GM23338 (cell line): Measurements from ENCODE around the gene CAPN14. TPM values are rescaled to one million over a fixed set of nuclear protein-coding genes. Genes with fewer than 3 reads are reported as not detected.

Experiments used
- ATAC-seq: fragments of 200-7000 bp; cut with Tn5 transposase; 3 replicates; pipeline ENCODE4 v1.9.1; 2020
- DNase-seq: peaks from one replicate; pipeline ENCODE4 v3.0.0-alpha.2; 2015; ENCODE audit warnings: low spot score
- H2AFZ ChIP-seq: fragments of 200-600 bp; sonication (generic); 2 replicates; pipeline ENCODE4 v1.8.0; 2016; ENCODE audit warnings: antibody characterized with exemption, mild to moderate bottlenecking, moderate library complexity
- H3F3A ChIP-seq: fragments of 200-600 bp; sonication (generic); replicated peaks from 2 replicates; pipeline ENCODE4 v1.8.0; 2017; ENCODE audit warnings: antibody characterized with exemption, mixed run types, low read depth
- H3K27ac ChIP-seq: fragments of 200-600 bp; sonication (generic); 2 replicates; pipeline ENCODE4 v1.6.1; 2016; ENCODE audit warnings: low read depth
- H3K27me3 ChIP-seq: fragments of 200-600 bp; sonication (generic); 2 replicates; pipeline ENCODE4 v1.8.0; 2016; ENCODE audit warnings: mild to moderate bottlenecking, mixed run types, moderate library complexity; ENCODE audit not compliant: insufficient read depth
- H3K36me3 ChIP-seq: fragments of 200-600 bp; sonication (generic); 2 replicates; pipeline ENCODE4 v1.8.0; 2016; ENCODE audit warnings: mild to moderate bottlenecking; ENCODE audit not compliant: insufficient read depth
- H3K4me1 ChIP-seq: fragments of 200-600 bp; sonication (generic); 2 replicates; pipeline ENCODE4 v1.8.0; 2016; ENCODE audit warnings: mild to moderate bottlenecking, moderate library complexity; ENCODE audit not compliant: insufficient read depth
- H3K4me2 ChIP-seq: fragments of 200-600 bp; sonication (generic); 2 replicates; pipeline ENCODE4 v1.7.1; 2017; ENCODE audit warnings: mixed run types
- H3K4me3 ChIP-seq: fragments of 200-600 bp; sonication (generic); 2 replicates; pipeline ENCODE4 v1.6.1; 2016; ENCODE audit warnings: mixed run types
- H3K79me2 ChIP-seq: fragments of 200-600 bp; sonication (generic); replicated peaks from 2 replicates; pipeline ENCODE4 v1.8.0; 2017; ENCODE audit warnings: mild to moderate bottlenecking; ENCODE audit not compliant: insufficient read depth
- H3K9me2 ChIP-seq: fragments of 200-600 bp; sonication (generic); 2 replicates; pipeline ENCODE4 v1.8.0; 2017; ENCODE audit not compliant: insufficient read depth
- H4K20me1 ChIP-seq: fragments of 200-600 bp; sonication (generic); replicated peaks from 2 replicates; pipeline ENCODE4 v1.8.0; 2017; ENCODE audit warnings: mild to moderate bottlenecking; ENCODE audit not compliant: insufficient read depth
- H3K27ac Mint-ChIP-seq: 2 replicates; pipeline ENCODE4 v1.8.0; 2020; ENCODE audit warnings: inconsistent platforms, mild to moderate bottlenecking, moderate library complexity, mixed read lengths
- H3K27me3 Mint-ChIP-seq: 3 replicates; pipeline ENCODE4 v1.8.0; 2022; ENCODE audit warnings: low read depth, mild to moderate bottlenecking, moderate library complexity, mixed read lengths, inconsistent platforms; ENCODE audit not compliant: insufficient read depth, poor library complexity
- H3K36me3 Mint-ChIP-seq: 3 replicates; pipeline ENCODE4 v1.8.0; 2021; ENCODE audit warnings: low read depth, mild to moderate bottlenecking, inconsistent platforms, moderate library complexity, mixed read lengths
- H3K4me1 Mint-ChIP-seq: 3 replicates; pipeline ENCODE4 v1.8.0; 2020; ENCODE audit warnings: mild to moderate bottlenecking, inconsistent platforms, mixed read lengths
- H3K4me3 Mint-ChIP-seq: 3 replicates; pipeline ENCODE4 v1.8.0; 2021; ENCODE audit warnings: moderate library complexity, mild to moderate bottlenecking, inconsistent platforms, mixed read lengths
- H3K9me3 Mint-ChIP-seq: 3 replicates; pipeline ENCODE4 v1.8.0; 2020; ENCODE audit warnings: moderate library complexity, mild to moderate bottlenecking, inconsistent platforms, mixed read lengths
- CREB1 ChIP-seq: fragments of 250-450 bp; sonication (Bioruptor Pico); IDR thresholded peaks from 2 replicates; pipeline ENCODE4 v1.5.0; 2020; ENCODE audit warnings: low read depth, mild to moderate bottlenecking, moderate library complexity
- EZH2 ChIP-seq: fragments of 200-600 bp; sonication (generic); IDR thresholded peaks from one replicate; pipeline ENCODE4 v1.8.0; 2017; ENCODE audit warnings: antibody characterized with exemption, mild to moderate bottlenecking, low read depth; ENCODE audit not compliant: unreplicated experiment
- EZH2phosphoT487 ChIP-seq: fragments of 200-600 bp; sonication (generic); IDR thresholded peaks from one replicate; pipeline ENCODE4 v1.8.1; 2018; ENCODE audit warnings: antibody characterized with exemption; ENCODE audit not compliant: unreplicated experiment
- NANOG ChIP-seq: IDR thresholded peaks from 2 replicates; pipeline ENCODE4 v1.6.1; 2016; ENCODE audit warnings: antibody characterized with exemption, borderline replicate concordance
- POLR2AphosphoS5 ChIP-seq: IDR thresholded peaks from 2 replicates; pipeline ENCODE4 v1.6.1; 2016; ENCODE audit warnings: antibody characterized with exemption, low read depth
- STAT1 ChIP-seq: IDR thresholded peaks from one replicate; pipeline ENCODE4 v1.6.1; 2016; ENCODE audit warnings: antibody characterized with exemption; ENCODE audit not compliant: unreplicated experiment
- ZNF114 ChIP-seq: fragments of 250-450 bp; sonication (Bioruptor Pico); IDR thresholded peaks from 2 replicates; pipeline ENCODE4 v1.5.0; 2020; ENCODE audit warnings: mild to moderate bottlenecking, moderate library complexity
- ZNF331 ChIP-seq: fragments of 250-450 bp; sonication (Bioruptor Pico); IDR thresholded peaks from 2 replicates; pipeline ENCODE4 v1.5.0; 2020; ENCODE audit warnings: low read depth, mild to moderate bottlenecking, moderate library complexity
- ZNF462 ChIP-seq: fragments of 250-450 bp; sonication (Bioruptor Pico); IDR thresholded peaks from 2 replicates; pipeline ENCODE4 v1.5.0; 2020; ENCODE audit warnings: mild to moderate bottlenecking, moderate library complexity
- polyA plus RNA-seq: library from polyadenylated mRNA; unstranded; fragments of >200 nt; fragmentation: Nextera tagmentation; extraction: Ambion mirVana; gene quantifications from 2 replicates; pipeline ENCODE4 v1.2.1, GENCODE V29; 2016
- total RNA-seq: library from RNA; depleted of rRNA; stranded (reverse); fragments of >200 nt; shearing (Covaris generic); gene quantifications from 2 replicates; pipeline ENCODE4 v1.2.3, GENCODE V29; 2014
- TF ChIP-seq, protein P1 (sequence below): IDR thresholded peaks from 2 replicates; pipeline ENCODE4 v1.6.1; 2016; ENCODE audit warnings: antibody characterized with exemption
- TF ChIP-seq, protein P2 (sequence below): IDR thresholded peaks from one replicate; pipeline ENCODE4 v1.6.1; 2018; ENCODE audit warnings: antibody characterized with exemption; ENCODE audit not compliant: unreplicated experiment

Gene CAPN14
- total and polyA plus RNA-seq, 2 experiments from 2014 or later = 0.15 TPM; not detected in 1

DNA sequence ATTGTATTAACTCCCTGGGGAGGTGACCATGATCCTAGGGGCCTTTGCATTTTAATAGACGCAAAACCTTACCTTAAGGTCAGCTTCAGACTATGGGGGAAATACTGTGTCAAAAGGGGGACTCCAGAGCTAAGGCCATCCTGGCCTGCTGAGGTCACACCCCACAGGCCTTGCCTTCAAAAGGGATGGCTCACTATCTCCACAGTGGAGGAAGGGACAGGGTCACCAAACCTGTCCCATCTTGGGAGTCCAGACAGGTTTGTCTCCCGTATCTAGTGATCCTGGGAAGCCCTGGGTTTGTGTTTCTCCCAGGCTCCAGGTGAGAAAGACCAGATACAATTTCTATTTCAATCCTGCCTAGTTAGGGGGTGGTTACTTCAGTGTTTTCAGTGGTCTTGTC is 24.9 kb downstream of the CAPN14 start:
- H3K4me1 Mint-ChIP-seq = peaks cover 6% of the 10 kb centered on the region; the same call in 2 of the 3 replicates

DNA sequence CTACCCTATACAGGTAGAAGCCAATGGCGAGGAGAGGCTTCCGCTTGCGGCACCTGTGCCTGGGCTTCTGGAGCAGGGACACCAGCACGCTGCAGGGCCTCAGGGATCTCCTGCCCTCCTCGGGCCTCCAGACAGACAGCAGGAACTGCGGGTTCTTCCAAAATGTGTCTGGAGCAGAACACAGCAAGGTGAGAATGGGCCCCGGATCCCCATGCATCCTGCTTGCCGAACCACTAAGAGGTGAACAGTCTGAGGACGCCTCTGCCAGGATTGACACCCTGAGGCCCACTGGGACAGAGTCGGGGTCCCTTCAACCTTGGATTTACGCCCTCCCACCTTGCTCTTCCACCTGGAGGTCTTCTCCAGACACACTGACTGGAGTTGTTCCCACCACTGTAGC is 25.4 kb downstream of the CAPN14 start:
- no peaks in the 10 kb centered on the region for H3K27me3 ChIP-seq
- DNase-seq = no peak
- Mint-ChIP-seq H3K36me3 (no peaks in the 10 kb centered on the region), H3K4me1 (peaks cover 6% of the 10 kb centered on the region; the same call in 2 of the 3 replicates), H3K27me3 (peaks cover 8% of the 10 kb centered on the region), H3K9me3 (no peaks in the 10 kb centered on the region), H3K27ac (no peak overlapping the region), H3K4me3 (no peak overlapping the region)
- H3K4me1 ChIP-seq = no peaks in the 10 kb centered on the region
- no peak overlapping the region for H2AFZ ChIP-seq
- ATAC-seq = no peak
- H3K4me3 ChIP-seq = no peak overlapping the region
- no peak overlapping the region for H3K4me2 ChIP-seq
- H3K27ac ChIP-seq = no peak overlapping the region
- no peaks in the 10 kb centered on the region for H4K20me1 ChIP-seq
- H3K79me2 ChIP-seq = no peaks in the 10 kb centered on the region
- H3K9me2 ChIP-seq = no peaks in the 10 kb centered on the region; the same call in 1 of the 2 replicates
- no peaks in the 10 kb centered on the region for H3K36me3 ChIP-seq
- TF ChIP-seq NANOG = no peak
- TF ChIP-seq EZH2phosphoT487 = no peak
- TF ChIP-seq, protein P1, sequence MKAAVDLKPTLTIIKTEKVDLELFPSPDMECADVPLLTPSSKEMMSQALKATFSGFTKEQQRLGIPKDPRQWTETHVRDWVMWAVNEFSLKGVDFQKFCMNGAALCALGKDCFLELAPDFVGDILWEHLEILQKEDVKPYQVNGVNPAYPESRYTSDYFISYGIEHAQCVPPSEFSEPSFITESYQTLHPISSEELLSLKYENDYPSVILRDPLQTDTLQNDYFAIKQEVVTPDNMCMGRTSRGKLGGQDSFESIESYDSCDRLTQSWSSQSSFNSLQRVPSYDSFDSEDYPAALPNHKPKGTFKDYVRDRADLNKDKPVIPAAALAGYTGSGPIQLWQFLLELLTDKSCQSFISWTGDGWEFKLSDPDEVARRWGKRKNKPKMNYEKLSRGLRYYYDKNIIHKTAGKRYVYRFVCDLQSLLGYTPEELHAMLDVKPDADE = no peak
- TF ChIP-seq EZH2 = no peak
- TF ChIP-seq CREB1 (CRISPR knock-in tag) = no peak
- TF ChIP-seq STAT1 = no peak
- TF ChIP-seq, protein P2, sequence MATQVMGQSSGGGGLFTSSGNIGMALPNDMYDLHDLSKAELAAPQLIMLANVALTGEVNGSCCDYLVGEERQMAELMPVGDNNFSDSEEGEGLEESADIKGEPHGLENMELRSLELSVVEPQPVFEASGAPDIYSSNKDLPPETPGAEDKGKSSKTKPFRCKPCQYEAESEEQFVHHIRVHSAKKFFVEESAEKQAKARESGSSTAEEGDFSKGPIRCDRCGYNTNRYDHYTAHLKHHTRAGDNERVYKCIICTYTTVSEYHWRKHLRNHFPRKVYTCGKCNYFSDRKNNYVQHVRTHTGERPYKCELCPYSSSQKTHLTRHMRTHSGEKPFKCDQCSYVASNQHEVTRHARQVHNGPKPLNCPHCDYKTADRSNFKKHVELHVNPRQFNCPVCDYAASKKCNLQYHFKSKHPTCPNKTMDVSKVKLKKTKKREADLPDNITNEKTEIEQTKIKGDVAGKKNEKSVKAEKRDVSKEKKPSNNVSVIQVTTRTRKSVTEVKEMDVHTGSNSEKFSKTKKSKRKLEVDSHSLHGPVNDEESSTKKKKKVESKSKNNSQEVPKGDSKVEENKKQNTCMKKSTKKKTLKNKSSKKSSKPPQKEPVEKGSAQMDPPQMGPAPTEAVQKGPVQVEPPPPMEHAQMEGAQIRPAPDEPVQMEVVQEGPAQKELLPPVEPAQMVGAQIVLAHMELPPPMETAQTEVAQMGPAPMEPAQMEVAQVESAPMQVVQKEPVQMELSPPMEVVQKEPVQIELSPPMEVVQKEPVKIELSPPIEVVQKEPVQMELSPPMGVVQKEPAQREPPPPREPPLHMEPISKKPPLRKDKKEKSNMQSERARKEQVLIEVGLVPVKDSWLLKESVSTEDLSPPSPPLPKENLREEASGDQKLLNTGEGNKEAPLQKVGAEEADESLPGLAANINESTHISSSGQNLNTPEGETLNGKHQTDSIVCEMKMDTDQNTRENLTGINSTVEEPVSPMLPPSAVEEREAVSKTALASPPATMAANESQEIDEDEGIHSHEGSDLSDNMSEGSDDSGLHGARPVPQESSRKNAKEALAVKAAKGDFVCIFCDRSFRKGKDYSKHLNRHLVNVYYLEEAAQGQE = no peak
- no peak for TF ChIP-seq ZNF331 (CRISPR knock-in tag)
- TF ChIP-seq ZNF462 (CRISPR knock-in tag) = no peak
- no peak for TF ChIP-seq POLR2AphosphoS5
- TF ChIP-seq ZNF114 = no peak
- no peaks in the 10 kb centered on the region for H3F3A ChIP-seq

More for the DNA sequence above, 24.9 kb downstream of the CAPN14 start:
- Mint-ChIP-seq H3K36me3 (no peaks in the 10 kb centered on the region), H3K4me3 (no peak overlapping the region), H3K27ac (no peak overlapping the region), H3K9me3 (no peaks in the 10 kb centered on the region), H3K27me3 (peaks cover 6% of the 10 kb centered on the region)
- Histone ChIP-seq H3K4me3 (no peak overlapping the region), H3K27ac (no peak overlapping the region), H2AFZ (no peak overlapping the region), H4K20me1 (no peaks in the 10 kb centered on the region), H3K4me1 (no peaks in the 10 kb centered on the region), H3K27me3 (no peaks in the 10 kb centered on the region), H3K36me3 (no peaks in the 10 kb centered on the region), H3F3A (no peaks in the 10 kb centered on the region), H3K79me2 (no peaks in the 10 kb centered on the region), H3K9me2 (no peaks in the 10 kb centered on the region; the same call in 1 of the 2 replicates), H3K4me2 (no peak overlapping the region)
- DNase-seq = no peak
- no peak for ATAC-seq
- TF ChIP-seq EZH2 = no peak
